GM12878 (cell line): ENCODE results near the gene FGR. TPM values are rescaled to one million over a fixed set of nuclear protein-coding genes. Genes with fewer than 3 reads are reported as not detected.

ENCODE experiments used
- ATAC-seq: fragments of 200-7000 bp; cut with Tn5 transposase; 3 replicates; pipeline ENCODE4 v1.9.1; 2020; ENCODE audit warnings: mild to moderate bottlenecking, moderate library complexity
- BruUV-seq: library from RNA; stranded (reverse); fragments of 400-500 nt; replicated peaks from 2 replicates; lab custom pipeline; 2021; lab: Mats Ljungman, UMichigan
- CTCF ChIA-PET: fragments of 300-600 bp; sonication (Branson Sonifier 250); formaldehyde crosslinking; extraction: SDS; loops from one replicate; lab custom pipeline; 2021; ENCODE audit warnings: inconsistent platforms; lab: Yijun Ruan, JAX
- POLR2A ChIA-PET: fragments of 350-600 bp; formaldehyde crosslinking; extraction: SDS; loops from one replicate; lab custom pipeline; 2021; ENCODE audit warnings: inconsistent platforms; lab: Charles Lee
- RAD21 ChIA-PET: fragments of 300-600 bp; sonication (Branson Sonifier 250); formaldehyde crosslinking; loops from one replicate; lab custom pipeline; 2023; ENCODE audit warnings: antibody characterized with exemption; ENCODE audit not compliant: unreplicated experiment; lab: Charles Lee
- SMC1A ChIA-PET: fragments of 300-600 bp; sonication (Branson Sonifier 250); formaldehyde crosslinking; loops from one replicate; lab custom pipeline; 2023; ENCODE audit not compliant: unreplicated experiment, uncharacterized antibody; lab: Charles Lee
- DNase-seq: peaks from one replicate; pipeline ENCODE4 v3.0.0-alpha.2; 2011; ENCODE audit warnings: low read depth, low spot score
- FAIRE-seq: peaks from 3 replicates; lab custom pipeline; 2011; peaks lifted over from hg19 to GRCh38; lab: Jason Lieb, UNC
- H2AFZ ChIP-seq: 2 replicates; pipeline ENCODE4 v1.6.0; 2011; ENCODE audit warnings: low read depth, low read length, control low read depth; ENCODE audit not compliant: control insufficient read depth
- H3K27ac ChIP-seq: 2 replicates; pipeline ENCODE4 v1.5.1; 2011; ENCODE audit warnings: control low read depth; ENCODE audit not compliant: control insufficient read depth, insufficient read depth
- H3K27me3 ChIP-seq, 2 experiments: replicated peaks in 1 of 2; 2 replicates each; pipeline versions ENCODE4 v1.6.0 to v1.6.1; 2011; ENCODE audit warnings: low read length in 1 of 2; ENCODE audit not compliant: control insufficient read depth in 2 of 2, insufficient read depth in 2 of 2
- H3K36me3 ChIP-seq, 2 experiments: 2 replicates each; pipeline ENCODE4 v1.5.1; 2011; ENCODE audit warnings: low read length in 1 of 2; ENCODE audit not compliant: control insufficient read depth in 2 of 2, insufficient read depth in 2 of 2
- H3K4me1 ChIP-seq: 2 replicates; pipeline ENCODE4 v1.6.1; 2011; ENCODE audit warnings: mild to moderate bottlenecking, low read length, moderate library complexity, mixed read lengths; ENCODE audit not compliant: control insufficient read depth, insufficient read depth
- H3K4me2 ChIP-seq: 2 replicates; pipeline ENCODE4 v1.6.0; 2011; ENCODE audit warnings: control low read depth; ENCODE audit not compliant: control insufficient read depth, insufficient read depth
- H3K4me3 ChIP-seq: fragments of 200-600 bp; sonication (generic); 2 replicates; pipeline ENCODE4 v1.5.1; 2016
- H3K79me2 ChIP-seq: 2 replicates; pipeline ENCODE4 v1.6.0; 2011; ENCODE audit warnings: low read length; ENCODE audit not compliant: control insufficient read depth, insufficient read depth
- H3K9ac ChIP-seq: 2 replicates; pipeline ENCODE4 v1.8.0; 2011; ENCODE audit warnings: low read length, control low read depth, mixed read lengths; ENCODE audit not compliant: control insufficient read depth, insufficient read depth
- H3K9me3 ChIP-seq: replicated peaks from 3 replicates; pipeline ENCODE4 v1.5.1; 2011; ENCODE audit warnings: mild to moderate bottlenecking, low read length; ENCODE audit not compliant: control insufficient read depth, insufficient read depth
- H4K20me1 ChIP-seq: 2 replicates; pipeline ENCODE4 v1.6.0; 2011; ENCODE audit not compliant: control insufficient read depth, insufficient read depth
- BACH1 ChIP-seq: fragments of 450-650 bp; IDR thresholded peaks from 2 replicates; pipeline ENCODE4 v1.6.1; 2017; ENCODE audit warnings: mild to moderate bottlenecking, borderline replicate concordance
- BCL11A ChIP-seq: IDR thresholded peaks from 2 replicates; pipeline ENCODE4 v1.6.1; 2011; ENCODE audit warnings: low read depth, low read length
- ELK1 ChIP-seq: IDR thresholded peaks from 2 replicates; pipeline ENCODE4 v1.6.1; 2012; ENCODE audit warnings: low read depth, low read length, improper control_type of control experiment
- HDAC2 ChIP-seq: fragments of 200-600 bp; sonication (generic); IDR thresholded peaks from 2 replicates; pipeline ENCODE4 v1.6.1; 2017
- LARP7 ChIP-seq: fragments of 450-650 bp; IDR thresholded peaks from 2 replicates; pipeline ENCODE4 v1.6.1; 2017; ENCODE audit warnings: mild to moderate bottlenecking
- MTA3 ChIP-seq: IDR thresholded peaks from 2 replicates; pipeline ENCODE4 v1.6.1; 2012; ENCODE audit warnings: low read length, inconsistent platforms, borderline replicate concordance
- PAX5 ChIP-seq: IDR thresholded peaks from 2 replicates; pipeline ENCODE4 v1.6.1; 2011; ENCODE audit warnings: low read depth, low read length, borderline replicate concordance
- POLR2A ChIP-seq: IDR thresholded peaks from 2 replicates; pipeline ENCODE4 v1.6.1; 2011; ENCODE audit warnings: low read depth, mild to moderate bottlenecking, low read length
- RCOR1 ChIP-seq: conservative IDR thresholded peaks from 2 replicates; pipeline ENCODE4 v1.6.1; 2012; ENCODE audit warnings: low read depth, low read length, improper control_type of control experiment
- SKIL ChIP-seq: fragments of 450-650 bp; IDR thresholded peaks from 2 replicates; pipeline ENCODE4 v1.6.1; 2017; ENCODE audit warnings: mild to moderate bottlenecking, low read depth, inconsistent platforms; ENCODE audit not compliant: poor library complexity, severe bottlenecking
- ZBTB4 ChIP-seq: fragments of 450-650 bp; formaldehyde crosslinking; IDR thresholded peaks from 2 replicates; pipeline ENCODE4 v1.4.0; 2022; ENCODE audit warnings: mild to moderate bottlenecking, moderate library complexity
- ZZZ3 ChIP-seq: IDR thresholded peaks from 2 replicates; pipeline ENCODE4 v1.6.1; 2011; ENCODE audit warnings: low read depth; ENCODE audit not compliant: control insufficient read depth, insufficient read length
- WGBS: methylation state at CpG from one replicate; pipeline ENCODE4 v1.1.6; 2016; ENCODE audit warnings: low lambda C conversion rate; ENCODE audit not compliant: insufficient replicate concordance, insufficient coverage; ENCODE audit errors: missing lambda C conversion rate; 5-methylcytosine and 5-hydroxymethylcytosine counted together
- in situ Hi-C: fragments of 300-500 bp; cut with MboI; formaldehyde crosslinking; loops from 9 replicates; pipeline ENCODE4 v1.14.3; 2018; ENCODE audit warnings: mixed read lengths
- intact Hi-C: fragments of 100-400 bp; cut with micrococcal nuclease; formaldehyde crosslinking; loops from one replicate; pipeline ENCODE4 v1.14.2; 2022; ENCODE audit not compliant: unreplicated experiment
- polyA plus RNA-seq, 11 experiments: library from polyadenylated mRNA; depleted of rRNA in 4 of 11; unstranded in 6 of 11; stranded (reverse) in 5 of 11; fragments of >200 nt; fragmentation: Nextera tagmentation in 4 of 11; fragmentation: Illumina TruSeq in 1 of 11; extraction: Ambion mirVana in 4 of 11; extraction: Trizol in 1 of 11; gene quantifications; 1 replicate in 1 of 11; 2 replicates in 10 of 11; pipeline versions ENCODE4 v1.2.1 to v1.2.3, GENCODE V29; 2011 to 2016; ENCODE audit warnings: inconsistent platforms in 2 of 11, missing spikeins in 2 of 11, low read depth in 1 of 11
- total RNA-seq, 4 experiments: library from RNA; depleted of rRNA in 3 of 4; stranded (reverse); fragments of >200 nt in 3 of 4; fragmentation: Illumina TruSeq in 1 of 4; extraction: Trizol in 1 of 4; gene quantifications; 2 replicates each; pipeline versions ENCODE4 v1.2.1 to v1.2.3, GENCODE V29; 2013 to 2021
- TF ChIP-seq, protein P1 (sequence below): IDR thresholded peaks from 2 replicates; pipeline ENCODE4 v1.6.1; 2012; ENCODE audit warnings: low read depth, low read length, improper control_type of control experiment

Gene FGR
- total and polyA plus RNA-seq, 10 of the 15 experiments (the other 5 are each of a cell fraction or from before 2014, with no cell fraction given) = 10.9 to 193 (median 74.7) TPM

DNA sequence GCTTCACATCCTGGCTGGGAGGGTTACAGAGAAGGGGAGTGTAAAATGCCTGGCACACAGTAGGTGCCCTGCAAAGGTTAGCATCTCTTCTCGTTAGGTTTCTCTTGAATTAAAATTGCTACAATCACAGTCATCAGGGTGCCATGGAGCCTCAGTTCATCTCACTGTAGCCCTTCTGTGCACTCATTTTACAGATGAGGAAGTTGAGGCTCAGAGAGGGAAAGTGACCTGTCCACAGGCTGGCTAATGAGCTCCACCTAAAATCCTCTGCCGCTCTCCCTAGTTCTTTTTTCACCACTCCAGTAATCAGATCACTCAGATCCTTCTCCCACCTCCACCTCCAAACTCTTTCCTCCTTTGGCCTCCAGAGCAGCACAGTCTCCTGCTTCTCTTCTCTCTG lies 17.6 kb downstream of the FGR start:
- SMC1A ChIA-PET = interaction anchor here (1.2 to 10.2 kb wide), 5 partner anchors 8 to 45 kb away, joined by 3 to 114 read pairs (median 71); no protein-coding TSS in a partner anchor
- Histone ChIP-seq H3K9me3 (no peaks in the 10 kb centered on the region), H3K4me3 (no peak overlapping the region), H3K4me2 (no peak overlapping the region; the same call in 1 of the 2 replicates), H2AFZ (no peak overlapping the region), H3K9ac (no peak overlapping the region), H3K79me2 (peaks cover 5% of the 10 kb centered on the region; the same call in 1 of the 2 replicates), H3K27me3 (no peaks in the 10 kb centered on the region), H3K4me1 (peaks cover 22% of the 10 kb centered on the region), H3K36me3 (peaks cover 32 to 34% of the 10 kb centered on the region in 2 experiments; a peak in 3 of 4 replicates), H3K27ac (no peak overlapping the region), H4K20me1 (no peaks in the 10 kb centered on the region)
- ATAC-seq (no peak), FAIRE-seq (no peak), DNase-seq (no peak)
- RAD21 ChIA-PET = interaction anchor here (1.1 to 17.1 kb wide), 7 partner anchors 8 to 45 kb away, joined by 3 to 183 read pairs (median 9); no protein-coding TSS in a partner anchor
- in situ Hi-C loops (no loop called here), intact Hi-C loops (no loop called here)
- no TSS peak for BruUV-seq
- TF ChIP-seq ZZZ3 (no peak), ELK1 (no peak), RCOR1 (no peak), PAX5 (no peak), BACH1 (no peak), POLR2A (no peak), ZBTB4 (CRISPR knock-in tag) (no peak), SKIL (no peak), MTA3 (no peak), LARP7 (no peak), HDAC2 (no peak), BCL11A (no peak)
- TF ChIP-seq, protein P1, sequence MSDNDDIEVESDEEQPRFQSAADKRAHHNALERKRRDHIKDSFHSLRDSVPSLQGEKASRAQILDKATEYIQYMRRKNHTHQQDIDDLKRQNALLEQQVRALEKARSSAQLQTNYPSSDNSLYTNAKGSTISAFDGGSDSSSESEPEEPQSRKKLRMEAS = no peak
- POLR2A ChIA-PET = interaction anchor here (0.6 to 6.3 kb wide), 4 partner anchors 13 to 108 kb away, joined by 3 to 68 read pairs (median 6); partner anchors contain the start of genes FAM76A and IFI6
- CTCF ChIA-PET = interaction anchor here (1.1 to 5.9 kb wide), 6 partner anchors 8 to 45 kb away, joined by 5 to 40 read pairs (median 11); no protein-coding TSS in a partner anchor
- whole genome bisulfite sequencing = 100% methylated on average over 2 of the region's 2 CpGs
